Stimulated activated CD4-positive, alpha-beta T cell treated with anti-CD3 and anti-CD28 coated beads, Interleukin-1b, Interleukin-23, amount 100 ng/mL, for 48 hours (primary cell): ENCODE data around the gene CXCL14.
"Not testable (repeated sequence)": the region's sequence is repeated elsewhere in the genome, so short reads cannot be mapped to it uniquely, and the experiment has no call there.

Experiments
- DNase-seq: peaks from one replicate; pipeline ENCODE4 v3.0.0-alpha.2; 2020

CXCL14 gene

DNA sequence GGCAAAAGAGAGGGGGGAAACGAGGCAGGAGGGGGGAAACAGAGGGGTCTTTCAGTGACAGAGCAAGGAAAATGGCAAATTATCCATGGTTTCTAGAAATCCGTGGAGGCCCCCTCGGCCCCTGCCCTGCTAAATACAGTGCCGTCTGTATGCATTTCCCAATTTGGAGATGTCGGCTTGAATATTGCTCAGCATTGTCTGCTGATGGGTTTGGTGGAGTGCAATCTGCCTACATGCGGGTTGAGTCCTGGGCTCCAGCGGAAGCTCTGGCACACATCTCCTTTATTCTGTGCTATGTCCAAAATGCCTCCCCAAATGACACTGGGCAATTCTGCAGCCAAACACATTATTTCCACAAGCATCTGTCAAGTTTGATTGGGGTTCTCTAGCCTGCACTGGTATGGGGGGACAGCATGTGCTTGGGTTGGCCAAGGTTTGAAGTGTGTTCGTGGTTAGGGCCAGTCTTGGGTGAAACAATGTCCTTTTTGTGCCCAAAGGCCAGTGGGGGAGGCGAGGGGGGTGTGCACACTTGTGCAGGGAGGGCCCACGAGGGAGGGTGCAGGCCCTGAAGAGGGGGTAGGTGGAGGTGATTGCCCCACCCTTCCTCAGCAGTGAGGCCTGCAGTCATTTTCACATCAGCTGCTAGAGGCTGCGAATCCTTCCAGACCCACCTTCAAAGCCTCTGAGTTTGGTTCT lies 36.8 kb downstream of the CXCL14 start:
- DNase-seq = no peak

DNA sequence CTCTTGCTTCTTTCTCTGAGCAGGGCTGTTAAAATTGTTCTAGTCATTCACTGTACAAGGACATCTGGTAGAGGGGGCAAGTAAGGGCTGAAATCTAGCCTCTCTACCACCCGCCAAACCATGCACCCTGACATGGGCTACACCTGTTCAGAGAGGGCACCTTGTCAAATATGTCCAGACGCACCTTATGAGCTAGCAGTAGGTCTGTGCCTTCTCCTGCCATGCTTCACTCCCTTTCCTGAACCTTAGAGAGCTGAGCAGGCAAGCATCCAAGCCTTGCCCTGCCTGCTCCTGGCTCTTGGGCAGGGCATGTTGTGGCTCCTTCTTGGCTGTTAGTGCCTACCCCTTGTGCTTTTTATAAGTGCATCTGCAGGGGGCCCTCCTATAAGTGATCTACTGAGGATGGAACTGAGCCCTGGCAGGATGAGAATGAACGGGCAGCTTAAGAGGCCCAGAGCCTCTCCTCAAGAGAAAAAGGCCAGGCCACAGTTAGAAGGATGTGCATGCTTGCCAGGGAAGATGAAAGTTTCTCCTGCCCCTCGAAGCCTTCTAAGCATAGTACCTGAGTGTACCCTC lies 39.3 kb downstream of the CXCL14 start:
- no peak for DNase-seq

DNA sequence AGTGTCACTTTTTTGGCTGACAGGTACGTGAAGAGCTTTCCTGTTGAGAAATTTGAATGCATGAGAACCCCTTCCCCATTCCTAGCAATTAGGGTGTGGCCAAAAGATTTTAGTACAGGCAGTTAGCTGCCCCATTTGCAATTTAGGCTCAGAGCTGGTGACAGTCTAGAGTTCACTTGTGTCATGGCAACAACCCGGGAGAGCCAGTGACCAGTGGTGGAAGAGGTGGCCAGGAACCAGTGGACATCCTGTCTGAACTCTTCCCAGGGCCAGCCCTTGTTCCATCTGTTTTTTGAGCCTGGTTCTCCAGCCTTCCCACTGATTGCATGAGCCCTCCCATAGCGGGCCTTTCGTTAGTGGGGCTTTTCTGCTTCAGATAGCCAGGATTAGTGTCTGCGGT lies 40.5 kb downstream of the CXCL14 start:
- no peak for DNase-seq

DNA sequence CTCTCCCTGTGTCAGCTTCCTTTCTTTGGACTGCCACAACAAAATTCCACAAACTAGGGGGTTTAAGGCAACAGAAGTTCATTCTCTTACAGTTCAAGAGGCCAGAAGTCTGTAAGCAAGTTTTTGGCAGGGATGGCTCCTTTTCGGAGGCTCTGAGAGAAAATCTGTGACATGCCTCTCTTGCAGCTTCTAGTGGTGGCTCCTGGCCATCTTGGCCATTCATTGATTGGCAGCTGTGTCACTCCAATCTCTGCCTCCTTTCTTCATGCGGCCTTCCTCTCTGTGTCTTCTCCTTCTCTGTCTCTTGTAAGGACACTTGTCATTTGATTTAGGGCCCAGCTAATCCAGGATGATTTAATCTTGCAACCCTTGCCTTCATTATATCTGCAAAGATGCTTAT lies 41.0 kb downstream of the CXCL14 start:
- DNase-seq = no peak

DNA sequence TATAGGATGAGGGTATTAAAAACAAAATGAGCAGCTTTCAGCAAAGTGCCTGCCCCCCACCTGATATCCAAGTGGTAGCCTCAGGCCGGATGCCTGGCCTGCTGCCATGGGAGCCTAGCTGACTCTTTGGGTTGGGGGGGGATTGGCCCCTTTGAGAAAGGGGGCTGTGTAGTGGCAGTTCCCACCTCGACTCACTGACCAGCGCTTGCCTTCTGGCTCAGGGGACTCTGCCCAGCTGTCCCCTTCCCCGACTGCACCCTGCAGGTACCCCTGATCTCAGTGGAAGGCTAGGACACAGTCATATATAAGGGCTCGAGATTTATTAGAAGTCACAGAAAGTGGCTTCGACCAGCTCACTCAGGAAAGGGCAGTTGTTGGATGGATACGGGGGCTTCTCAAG lies 41.5 kb downstream of the CXCL14 start:
- DNase-seq = no peak

DNA sequence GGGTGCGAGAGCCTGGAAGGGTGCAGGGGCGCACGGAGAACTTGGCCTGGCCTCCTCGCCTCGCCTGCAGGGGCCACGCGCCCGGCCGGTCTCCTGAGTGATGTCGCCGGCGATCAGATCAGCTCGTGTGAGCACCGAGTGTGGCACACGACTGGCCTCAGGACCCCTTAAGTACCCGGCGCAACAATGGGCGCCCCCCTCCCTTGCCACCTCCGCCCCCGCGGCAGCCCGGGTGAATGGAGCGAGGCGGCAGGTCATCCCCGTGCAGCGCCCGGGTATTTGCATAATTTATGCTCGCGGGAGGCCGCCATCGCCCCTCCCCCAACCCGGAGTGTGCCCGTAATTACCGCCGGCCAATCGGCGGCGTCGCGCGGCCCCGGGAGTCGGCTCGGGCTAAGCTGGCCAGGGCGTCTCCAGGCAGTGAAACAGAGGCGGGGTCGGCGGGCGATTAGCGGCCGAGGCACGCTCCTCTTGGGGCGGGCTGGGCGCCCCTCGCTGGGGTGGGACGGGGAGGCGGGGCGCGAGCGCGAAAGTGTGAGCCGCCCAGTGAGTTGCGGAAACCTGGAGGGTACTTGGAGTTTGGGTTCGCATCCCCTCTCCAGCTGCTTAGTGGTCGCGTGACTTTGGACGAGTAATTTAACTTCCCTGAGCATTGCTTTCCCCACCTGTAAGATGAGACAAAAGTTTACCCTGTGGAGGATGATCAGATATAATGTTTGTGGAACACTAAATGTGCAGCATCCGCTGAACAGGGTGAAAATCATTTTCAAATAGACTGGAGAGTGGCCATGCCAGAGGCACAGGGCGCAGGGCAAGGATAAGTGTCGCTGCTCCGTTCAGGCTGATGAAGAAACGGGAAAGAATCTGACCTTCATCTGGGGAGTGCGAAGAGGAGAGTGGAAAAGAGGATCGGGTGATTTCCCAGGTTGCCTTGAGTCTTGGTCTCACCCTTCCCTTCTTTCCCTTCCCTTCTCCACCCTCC lies 42.7 kb downstream of the CXCL14 start, which contains the start of gene NEUROG1:
Gene NEUROG1 (minus strand): TSS at position 145 of the 982 bp plus-strand sequence. CDS start 274 bp downstream, outside the sequence.
- no peak for DNase-seq

DNA sequence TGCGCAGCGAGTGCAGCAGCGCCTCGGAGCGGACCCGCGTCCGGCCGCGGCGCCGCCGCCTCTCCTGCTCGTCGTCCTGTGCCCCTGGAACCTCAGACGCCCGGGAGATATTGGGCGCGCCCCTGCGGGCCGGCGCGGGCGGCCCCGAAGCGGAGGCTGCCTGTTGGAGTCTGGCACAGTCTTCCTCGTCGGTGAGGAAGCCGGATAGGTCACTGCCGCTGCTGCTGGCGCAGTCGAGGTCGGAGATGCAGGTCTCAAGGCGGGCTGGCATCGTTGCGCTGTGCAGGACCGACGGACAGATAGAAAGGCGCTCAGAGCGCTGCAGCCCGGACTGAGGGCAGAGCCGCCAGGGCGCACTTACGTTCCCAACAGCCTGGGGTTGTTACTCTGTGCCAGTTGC lies 43.4 kb downstream of the CXCL14 start:
- DNase-seq = no peak

DNA sequence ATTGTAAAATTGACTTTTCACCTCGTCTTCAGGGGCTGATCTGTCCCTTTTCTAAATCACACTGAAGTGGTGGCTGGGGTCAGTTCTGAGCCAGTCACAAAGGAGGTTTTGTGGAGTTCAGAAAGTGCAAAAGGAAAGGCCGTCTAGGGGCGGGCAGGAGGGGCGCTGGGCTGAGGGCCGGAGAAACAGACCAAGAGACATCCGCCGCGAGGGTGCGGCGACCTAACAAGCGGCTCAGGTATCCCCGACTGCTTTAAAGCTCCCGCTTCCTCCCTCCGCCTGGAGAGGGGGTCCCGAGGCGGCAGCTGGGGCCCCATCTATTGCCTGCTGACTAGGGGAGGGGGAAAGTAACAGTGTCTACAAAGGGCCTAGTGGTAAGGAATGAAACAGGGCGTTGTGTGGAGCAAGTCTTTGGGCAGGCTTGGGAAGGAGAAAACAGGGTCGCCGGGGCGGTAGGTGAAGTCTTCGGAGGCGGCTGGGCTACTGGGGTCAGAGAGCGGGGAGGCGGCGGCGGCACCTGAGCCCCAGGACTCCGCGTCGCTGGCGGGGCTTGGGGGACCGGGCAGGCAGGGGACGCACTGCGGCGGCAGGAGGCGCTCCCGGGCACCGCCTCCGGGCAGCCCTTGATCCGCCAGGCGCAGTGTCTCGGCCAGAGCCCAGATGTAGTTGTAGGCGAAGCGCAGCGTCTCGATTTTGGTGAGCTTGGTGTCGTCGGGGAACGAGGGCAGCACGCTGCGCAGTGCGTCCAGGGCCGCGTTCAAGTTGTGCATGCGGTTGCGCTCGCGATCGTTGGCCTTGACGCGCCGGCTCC lies 44.0 kb downstream of the CXCL14 start:
- DNase-seq = no peak

DNA sequence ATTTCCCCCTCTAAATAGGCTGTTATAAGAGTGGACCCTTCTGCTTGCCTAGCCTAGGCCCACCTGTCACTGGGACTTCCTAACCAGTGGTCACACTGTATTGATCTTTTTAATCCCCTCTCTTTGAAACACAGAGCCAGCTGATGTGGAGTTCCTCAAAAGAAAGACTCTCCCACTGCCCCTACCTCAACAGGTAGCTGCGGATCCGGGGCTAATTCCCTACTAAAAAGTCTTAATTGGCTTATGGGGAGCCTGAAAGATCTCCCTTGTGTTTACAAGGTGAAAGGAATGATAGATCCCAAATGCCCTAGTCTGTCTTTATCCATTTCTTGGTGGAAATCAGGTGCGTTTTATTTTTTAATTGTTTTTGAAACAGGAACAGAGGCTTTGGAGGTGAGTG lies 45.0 kb downstream of the CXCL14 start:
- no peak for DNase-seq

DNA sequence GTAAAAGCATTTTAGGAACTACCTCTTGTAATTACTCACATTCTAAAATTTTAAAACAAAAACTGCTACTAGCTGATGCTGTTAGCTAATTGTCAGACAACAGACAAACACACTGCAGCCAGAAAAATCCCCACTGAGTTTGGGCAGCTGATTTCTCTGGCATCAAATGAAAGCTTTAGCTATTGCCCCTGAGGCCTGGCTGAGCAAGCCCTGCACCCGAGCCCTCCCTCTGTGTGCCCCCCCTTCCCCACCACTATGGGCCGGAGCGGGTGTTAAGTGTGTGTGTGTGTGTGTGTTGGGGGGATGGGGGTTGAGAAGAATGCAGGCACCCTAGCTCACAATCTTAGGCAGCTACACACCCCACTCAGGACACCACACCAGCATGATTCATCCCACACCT lies 45.5 kb downstream of the CXCL14 start:
- DNase-seq = no peak

DNA sequence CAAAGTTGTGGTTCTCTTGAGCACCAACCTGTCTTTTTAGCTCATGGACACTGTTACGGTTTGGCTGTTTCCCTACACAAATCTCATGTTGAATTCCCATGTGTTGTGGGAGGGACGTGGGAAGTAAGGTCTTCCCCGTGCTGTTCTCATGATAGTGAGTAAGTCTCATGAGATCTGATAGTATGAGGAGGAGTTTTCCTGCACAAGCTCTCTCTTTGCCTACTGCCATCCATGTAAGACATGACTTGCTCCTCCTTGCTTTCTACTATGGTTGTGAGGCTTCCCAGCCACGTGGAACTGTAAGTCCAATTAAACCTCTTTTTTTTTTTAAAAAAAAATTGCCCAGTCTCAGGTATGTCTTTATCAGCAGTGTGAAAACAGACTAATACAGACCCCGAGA lies 49.2 kb downstream of the CXCL14 start:
- DNase-seq = not testable (repeated sequence)

DNA sequence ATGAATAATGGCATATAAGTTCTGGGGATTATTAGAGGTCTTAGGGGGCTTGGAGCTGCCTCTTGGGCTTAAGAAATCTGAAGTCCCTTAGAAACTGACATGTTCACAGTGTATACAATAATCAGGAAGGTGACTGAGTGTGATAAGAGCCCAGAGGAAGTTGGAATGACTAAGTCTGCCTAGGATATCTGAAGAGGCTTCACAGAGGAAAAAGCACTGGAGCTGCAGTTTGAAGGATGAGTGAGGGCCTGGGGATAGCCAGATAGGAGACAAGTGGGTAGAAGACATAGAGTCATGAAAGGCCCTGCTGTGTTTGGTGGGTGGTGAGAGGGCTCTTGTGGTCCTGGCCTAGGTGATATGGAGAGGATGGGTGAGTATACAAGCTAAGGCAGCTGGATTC lies 51.9 kb downstream of the CXCL14 start:
- DNase-seq = no peak

DNA sequence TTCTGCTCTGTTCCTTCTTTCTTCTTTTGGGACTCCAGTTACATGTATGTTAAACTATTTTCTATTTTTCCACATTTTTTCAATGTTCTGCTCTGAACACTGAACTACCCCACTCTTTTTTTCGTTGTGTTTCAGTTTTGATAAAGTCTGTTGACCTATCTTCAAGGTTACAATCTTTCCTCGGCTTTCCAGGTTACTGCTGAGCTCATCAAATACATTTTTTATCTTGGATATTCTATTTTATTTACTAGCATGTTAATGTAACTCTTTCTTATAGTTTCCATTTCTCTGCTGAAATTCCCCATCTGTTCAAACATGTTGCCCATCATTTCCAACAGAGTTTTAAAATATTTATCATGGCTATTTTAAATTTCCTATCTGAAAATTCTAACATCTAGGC lies 56.8 kb downstream of the CXCL14 start:
- no peak for DNase-seq
